Keratinocyte (primary cell): Measurements from ENCODE around the gene TMEM63B. TPM values are rescaled to one million over a fixed set of nuclear protein-coding genes. Genes with fewer than 3 reads are reported as not detected.

Experiments
- DNase-seq: peaks from one replicate; pipeline ENCODE4 v3.0.0-alpha.2; 2011; ENCODE audit warnings: low read depth, missing footprints, low spot score
- FAIRE-seq: peaks from 2 replicates; lab custom pipeline; 2011; peaks lifted over from hg19 to GRCh38; lab: Jason Lieb, UNC
- H2AFZ ChIP-seq: 2 replicates; pipeline ENCODE4 v1.6.0; 2012; ENCODE audit warnings: low read length, control low read depth, inconsistent platforms; ENCODE audit not compliant: control insufficient read depth
- H3K27ac ChIP-seq: 2 replicates; pipeline ENCODE4 v1.5.1; 2011; ENCODE audit warnings: low read length; ENCODE audit not compliant: control insufficient read depth, insufficient read depth
- H3K27me3 ChIP-seq: 3 replicates; pipeline ENCODE4 v1.6.0; 2011; ENCODE audit warnings: low read length; ENCODE audit not compliant: control insufficient read depth, insufficient read depth; ENCODE audit errors: extremely low read depth
- H3K36me3 ChIP-seq, 2 experiments: 2 replicates in 1 of 2; 3 replicates in 1 of 2; pipeline ENCODE4 v1.5.1; 2011; ENCODE audit warnings: low read length in 2 of 2, mild to moderate bottlenecking in 1 of 2; ENCODE audit not compliant: control insufficient read depth in 2 of 2, insufficient read depth in 2 of 2; ENCODE audit errors: extremely low read depth in 1 of 2
- H3K4me1 ChIP-seq: 3 replicates; pipeline ENCODE4 v1.5.1; 2011; ENCODE audit warnings: low read length; ENCODE audit not compliant: control insufficient read depth, insufficient read depth; ENCODE audit errors: extremely low read depth
- H3K4me2 ChIP-seq: 3 replicates; pipeline ENCODE4 v1.6.0; 2011; ENCODE audit warnings: low read depth, low read length; ENCODE audit not compliant: control insufficient read depth, insufficient read depth; ENCODE audit errors: extremely low read depth
- H3K4me3 ChIP-seq, 3 experiments: fragments of 200-600 bp in 1 of 3; sonication (generic) in 1 of 3; 2 replicates in 2 of 3; 3 replicates in 1 of 3; pipeline ENCODE4 v1.5.1; 2011 to 2016; ENCODE audit warnings: low read length in 3 of 3, mild to moderate bottlenecking in 3 of 3, control low read depth in 2 of 3, inconsistent platforms in 1 of 3, low read depth in 1 of 3, mixed read lengths in 1 of 3, mixed run types in 1 of 3, moderate library complexity in 1 of 3; ENCODE audit not compliant: control insufficient read depth in 2 of 3, insufficient read depth in 2 of 3; ENCODE audit errors: extremely low read depth in 1 of 3
- H3K79me2 ChIP-seq: 2 replicates; pipeline ENCODE4 v1.6.0; 2012; ENCODE audit warnings: low read length; ENCODE audit not compliant: control insufficient read depth, insufficient read depth
- H3K9ac ChIP-seq: 3 replicates; pipeline ENCODE4 v1.6.0; 2011; ENCODE audit warnings: low read length; ENCODE audit not compliant: control insufficient read depth, insufficient read depth; ENCODE audit errors: extremely low read depth
- H3K9me1 ChIP-seq: 3 replicates; pipeline ENCODE4 v1.6.0; 2011; ENCODE audit warnings: low read length; ENCODE audit not compliant: control insufficient read depth, insufficient read depth; ENCODE audit errors: extremely low read depth
- H3K9me3 ChIP-seq: 2 replicates; pipeline ENCODE4 v1.5.1; 2012; ENCODE audit warnings: low read depth, low read length; ENCODE audit not compliant: control insufficient read depth
- H4K20me1 ChIP-seq: 3 replicates; pipeline ENCODE4 v1.6.0; 2011; ENCODE audit warnings: low read length; ENCODE audit not compliant: control insufficient read depth, insufficient read depth; ENCODE audit errors: extremely low read depth
- CTCF ChIP-seq, 3 experiments: IDR thresholded peaks in 1 of 3; conservative IDR thresholded peaks in 1 of 3; optimal IDR thresholded peaks in 1 of 3; 2 replicates in 2 of 3; 3 replicates in 1 of 3; pipeline versions ENCODE3 to v1.5.1; 2011; ENCODE audit warnings: low read length in 3 of 3, mild to moderate bottlenecking in 3 of 3, moderate library complexity in 2 of 3, control low read depth in 1 of 3, inconsistent platforms in 1 of 3; ENCODE audit not compliant: insufficient read depth in 2 of 3; ENCODE audit errors: extremely low read depth in 1 of 3
- EZH2 ChIP-seq: IDR thresholded peaks from one replicate; pipeline ENCODE4 v1.6.1; 2012; ENCODE audit warnings: inconsistent platforms, mild to moderate bottlenecking, low read length, moderate library complexity
- dilution Hi-C: fragments of 300-500 bp; cut with MboI; formaldehyde crosslinking; loops from one replicate; pipeline ENCODE4 v1.7.0; 2020; ENCODE audit warnings: low sequenced_read_pairs; ENCODE audit not compliant: extremely low pct_ligation_motif_present
- polyA plus RNA-seq, 5 experiments: library from polyadenylated mRNA; depleted of rRNA in 3 of 5; stranded (reverse) in 3 of 5; stranded (forward) in 1 of 5; unstranded in 1 of 5; fragments of >200 nt; gene quantifications; 1 replicate in 1 of 5; 2 replicates in 3 of 5; 3 replicates in 1 of 5; pipeline versions ENCODE4 v1.2.1 to v1.2.3, GENCODE V29; 2011 to 2012; ENCODE audit warnings: missing spikeins in 2 of 5, low read depth in 1 of 5, low replicate concordance in 1 of 5

Gene TMEM63B
- polyA plus RNA-seq, 1 donor (not counting 4 experiments of a cell fraction or from before 2014, with no cell fraction given): 64.8 TPM

- H3K79me2 ChIP-seq: peaks cover 96% of the 10 kb centered on the region
- dilution Hi-C loops: no loop called here
These were observed 3.8 kb upstream of the TMEM63B start for GRCh38 chr6:44123544-44123943.

GRCh38 chr6:44126320-44127149 is 819 bp upstream of the TMEM63B start:
- Histone ChIP-seq H3K9me1 (no peaks in the 10 kb centered on the region), H3K4me1 (peaks cover 51% of the 10 kb centered on the region), H3K9ac (peak overlapping the region; percentile 90), H3K27me3 (no peaks in the 10 kb centered on the region), H3K4me2 (peak overlapping the region; percentile 79), H3K79me2 (peaks cover 91% of the 10 kb centered on the region), H3K4me3 (peak overlapping the region; percentile 80 to 96 (median 84)), H3K9me3 (no peaks in the 10 kb centered on the region), H4K20me1 (peaks cover 13% of the 10 kb centered on the region), H3K36me3 (peaks cover 2 to 12% of the 10 kb centered on the region in 2 experiments), H2AFZ (no peak overlapping the region), H3K27ac (peak overlapping the region; percentile 89)
- FAIRE-seq (no peak), DNase-seq (no peak)
- TF ChIP-seq EZH2: no peak
- no peak for TF ChIP-seq CTCF (optimal IDR thresholded peaks at IDR 0.05 in 1 of 3, IDR thresholded peaks at IDR 0.05 in 1 of 3, conservative IDR thresholded peaks at IDR 0.05 in 1 of 3; ENCODE audit: extremely low read depth in 1 of 3, insufficient read depth in 2 of 3, low read length in 3 of 3)
- dilution Hi-C loops: no loop called here

More at GRCh38 chr6:44123544-44123943, 3.8 kb upstream of the TMEM63B start:
- FAIRE-seq: no peak
- H3K4me2 ChIP-seq: peak overlapping the region; percentile 18
- peaks cover 20% of the 10 kb centered on the region for H4K20me1 ChIP-seq
- H3K4me1 ChIP-seq: peaks cover 65% of the 10 kb centered on the region
- TF ChIP-seq CTCF (optimal IDR thresholded peaks at IDR 0.05 in 1 of 3, IDR thresholded peaks at IDR 0.05 in 1 of 3, conservative IDR thresholded peaks at IDR 0.05 in 1 of 3; ENCODE audit: extremely low read depth in 1 of 3, insufficient read depth in 2 of 3, low read length in 3 of 3): no peak
- TF ChIP-seq EZH2: no peak
- no peak overlapping the region for H2AFZ ChIP-seq
- H3K27ac ChIP-seq: no peak overlapping the region
- no peak overlapping the region for H3K9ac ChIP-seq
- H3K9me1 ChIP-seq: peaks cover 2% of the 10 kb centered on the region
- no peaks in the 10 kb centered on the region for H3K9me3 ChIP-seq
- DNase-seq: no peak
- no peaks in the 10 kb centered on the region for H3K27me3 ChIP-seq
- peaks cover 1 to 3% of the 10 kb centered on the region in 2 experiments for H3K36me3 ChIP-seq
- no peak overlapping the region for H3K4me3 ChIP-seq
